Right lobe of liver (tissue), 6 donors: ENCODE results near the gene BICC1. TPM values are rescaled to one million over a fixed set of nuclear protein-coding genes. Genes with fewer than 3 reads are reported as not detected.

Source experiments
- ATAC-seq, 4 donors: fragments of 200-7000 bp; cut with Tn5 transposase; one replicate each; pipeline ENCODE4 v1.9.1; 2020; ENCODE audit warnings: mild to moderate bottlenecking in 4 of 4, moderate library complexity in 4 of 4
- DNase-seq, 3 donors: peaks; one replicate each; pipeline ENCODE4 v3.0.0-alpha.2; 2020
- H3K27ac ChIP-seq, 3 donors: fragments of 200-600 bp; one replicate each; pipeline ENCODE4 v1.8.0; 2022
- H3K27me3 ChIP-seq, 2 donors: fragments of 200-600 bp; one replicate each; pipeline ENCODE4 v1.8.0; 2022
- H3K36me3 ChIP-seq, 4 donors: fragments of 200-600 bp; sonication (generic) in 1 of 4; one replicate each; pipeline versions ENCODE4 v1.5.1 to v1.8.0; 2017 to 2022; ENCODE audit warnings: control low read depth in 1 of 4
- H3K4me1 ChIP-seq, 4 donors: fragments of 200-600 bp; sonication (generic) in 1 of 4; one replicate each; pipeline versions ENCODE4 v1.5.1 to v1.8.0; 2017 to 2022; ENCODE audit warnings: control low read depth in 1 of 4
- H3K4me3 ChIP-seq, 3 donors: fragments of 200-600 bp; one replicate each; pipeline ENCODE4 v1.8.0; 2022
- H3K9me3 ChIP-seq, 4 donors: fragments of 200-600 bp; sonication (generic) in 1 of 4; one replicate each; pipeline versions ENCODE4 v1.5.1 to v1.8.0; 2017 to 2022; ENCODE audit warnings: control low read depth in 1 of 4
- CTCF ChIP-seq, 4 donors: fragments of 200-600 bp in 3 of 4; fragments of 450-650 bp in 1 of 4; IDR thresholded peaks; one replicate each; pipeline versions ENCODE4 v1.5.1 to v1.8.0; 2016 to 2022; ENCODE audit warnings: antibody characterized with exemption in 4 of 4, mild to moderate bottlenecking in 2 of 4
- POLR2A ChIP-seq: fragments of 450-650 bp; IDR thresholded peaks from one replicate; pipeline ENCODE4 v1.6.1; 2017; ENCODE audit warnings: antibody characterized with exemption, mild to moderate bottlenecking
- WGBS: methylation state at CpG from one replicate; pipeline ENCODE4 v1.1.6; 2018; ENCODE audit warnings: low coverage, low lambda C conversion rate; ENCODE audit not compliant: insufficient coverage; ENCODE audit errors: missing lambda C conversion rate; 5-methylcytosine and 5-hydroxymethylcytosine counted together
- intact Hi-C, 2 donors: fragments of 100-400 bp; cut with DNase I; formaldehyde crosslinking; loops; one replicate each; pipeline versions ENCODE4 v1.11.2 to v1.14.1; 2022
- total RNA-seq, 6 experiments: library from RNA; depleted of rRNA in 2 of 6; stranded (reverse); fragments of >200 nt in 2 of 6; fragmentation: NEBNext Ultra II Directional in 3 of 6; extraction: Animal tissue kit (Norgen Biotek cat#: 25700) in 3 of 6; gene quantifications; one replicate each; pipeline versions ENCODE4 v1.1.0 to v1.2.4, GENCODE V29; 2016 to 2023
- donor health status: DM: no; HTN: yes; CAD: no.
- donor health status: DM: no; HTN: no; CAD: no.
- donor health status: DM: no; HTN: no; CAD: no.
- donor health status: DM: no; HTN: yes; CAD: no.
- donor health status: DM: no; HTN: yes; CAD: no.

The BICC1 gene
- total RNA-seq, 6 experiments from 2014 or later = 1.2 to 9.0 (median 2.3) TPM

- Histone ChIP-seq H3K36me3 (no peaks in the 10 kb centered on the region), H3K9me3 (no peaks in the 10 kb centered on the region), H3K4me3 (no peak overlapping the region), H3K4me1 (no peaks in the 10 kb centered on the region), H3K27ac (no peak overlapping the region), H3K27me3 (no peaks in the 10 kb centered on the region)
- ATAC-seq = no peak
- no peak for DNase-seq
- intact Hi-C loops = no loop called here
- TF ChIP-seq POLR2A (no peak), CTCF (IDR thresholded peaks at IDR 0.05) (no peak)
- 76% methylated on average over 1 of the region's 1 CpG for WGBS
Observed at GRCh38 chr10:58704226-58704625, 191.6 kb downstream of the BICC1 start.

GRCh38 chr10:58704671-58705141, 192.0 kb downstream of the BICC1 start:
- no peak for DNase-seq
- Histone ChIP-seq H3K27me3 (no peaks in the 10 kb centered on the region), H3K4me3 (no peak overlapping the region), H3K27ac (no peak overlapping the region), H3K36me3 (no peaks in the 10 kb centered on the region), H3K9me3 (no peaks in the 10 kb centered on the region), H3K4me1 (no peaks in the 10 kb centered on the region)
- intact Hi-C loops = no loop called here
- TF ChIP-seq CTCF (IDR thresholded peaks at IDR 0.05) (no peak), POLR2A (no peak)
- 46% methylated on average over 5 of the region's 5 CpGs for WGBS
- no peak for ATAC-seq

GRCh38 chr10:58706836-58707235, 194.2 kb downstream of the BICC1 start:
- Histone ChIP-seq H3K4me1 (no peaks in the 10 kb centered on the region), H3K36me3 (no peaks in the 10 kb centered on the region), H3K4me3 (no peak overlapping the region), H3K27ac (no peak overlapping the region), H3K9me3 (no peaks in the 10 kb centered on the region), H3K27me3 (no peaks in the 10 kb centered on the region)
- 80% methylated on average over 1 of the region's 1 CpG for WGBS
- intact Hi-C loops = no loop called here
- TF ChIP-seq CTCF (IDR thresholded peaks at IDR 0.05) (no peak), POLR2A (no peak)
- DNase-seq (no peak), ATAC-seq (no peak)

GRCh38 chr10:58712141-58712540, 199.5 kb downstream of the BICC1 start:
- no peaks in the 10 kb centered on the region for H3K9me3 ChIP-seq
- H3K27me3 ChIP-seq = no peaks in the 10 kb centered on the region
- no peaks in the 10 kb centered on the region for H3K4me1 ChIP-seq
- ATAC-seq = no peak
- no peaks in the 10 kb centered on the region for H3K36me3 ChIP-seq
- 69% methylated on average over 3 of the region's 3 CpGs for WGBS
- TF ChIP-seq CTCF (IDR thresholded peaks at IDR 0.05) (no peak), POLR2A (no peak)
- H3K27ac ChIP-seq = no peak overlapping the region
- no peak overlapping the region for H3K4me3 ChIP-seq
- DNase-seq = no peak
- intact Hi-C loops = no loop called here

- ATAC-seq = peak in 1 of 4 donors; percentile 14
- DNase-seq = no peak
- no peaks in the 10 kb centered on the region for H3K36me3 ChIP-seq
- WGBS = 42% methylated on average over 1 of the region's 1 CpG
- peaks cover 0 to 4% (median 0%) of the 10 kb centered on the region in 4 donors for H3K9me3 ChIP-seq
- no peaks in the 10 kb centered on the region for H3K27me3 ChIP-seq
- no peak for TF ChIP-seq POLR2A
- no peak for TF ChIP-seq CTCF (IDR thresholded peaks at IDR 0.05)
- H3K4me3 ChIP-seq = no peak overlapping the region
- H3K27ac ChIP-seq = no peak overlapping the region
- H3K4me1 ChIP-seq = no peaks in the 10 kb centered on the region
- intact Hi-C loops = no loop called here
Observed at GRCh38 chr10:58712982-58713381, 200.3 kb downstream of the BICC1 start.
